ENCODE data around the gene NECAB2. TPM values are rescaled to one million over a fixed set of nuclear protein-coding genes. Genes with fewer than 3 reads are reported as not detected.

Gene NECAB2
- polyA plus RNA-seq, 4 donors = 0.18 to 5.9 TPM; not detected in 2

DNA sequence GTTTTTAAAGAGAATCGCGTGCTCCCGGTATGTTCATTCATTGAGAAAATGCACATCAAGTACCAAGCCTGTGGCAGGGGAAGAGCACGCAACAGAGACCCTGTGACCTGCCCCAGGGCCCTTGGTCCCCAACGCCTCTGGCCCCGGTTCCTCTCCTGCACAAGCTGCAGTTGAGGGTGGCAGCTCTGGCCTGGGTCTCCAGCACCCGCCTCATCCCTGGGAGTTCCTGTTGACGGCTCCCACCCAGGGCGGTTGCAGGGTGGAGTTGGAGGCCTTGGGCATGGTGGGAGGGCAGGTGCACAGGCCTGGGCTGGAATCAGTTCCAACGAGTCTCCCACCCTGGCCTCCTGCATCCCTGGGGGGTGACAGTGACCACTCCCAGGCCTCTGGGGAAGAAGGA, 5.0 kb downstream of the NECAB2 start:
- H3K9me3 ChIP-seq (ENCODE audit: control insufficient read depth in 2 of 2, insufficient read depth in 1 of 2, low read depth in 1 of 2, low read length in 1 of 2) = peaks cover 0 to 5% of the 10 kb centered on the region in 2 donors
- DNase-seq = no peak
- 85 to 91% (median 87%) methylated on average over 9 to 10 of the region's 10 CpGs for WGBS, 3 donors
- no peaks in the 10 kb centered on the region for H3K36me3 ChIP-seq (ENCODE audit: control insufficient read depth in 3 of 3, insufficient read depth in 2 of 3, low read depth in 1 of 3, low read length in 3 of 3)
- H3K27ac ChIP-seq (ENCODE audit: low read depth in 1 of 3, low read length in 2 of 3) = no peak overlapping the region
- H3K27me3 ChIP-seq (ENCODE audit: control insufficient read depth in 3 of 3, insufficient read depth in 3 of 3, low read length in 3 of 3) = peaks cover 0 to 18% (median 4%) of the 10 kb centered on the region in 3 donors
- FAIRE-seq = no peak
- H3K4me3 ChIP-seq (ENCODE audit: low read depth in 1 of 3, low read length in 3 of 3) = no peak overlapping the region
- H3K4me1 ChIP-seq (ENCODE audit: control insufficient read depth in 3 of 3, insufficient read depth in 2 of 3, low read depth in 1 of 3, low read length in 2 of 3) = no peaks in the 10 kb centered on the region

DNA sequence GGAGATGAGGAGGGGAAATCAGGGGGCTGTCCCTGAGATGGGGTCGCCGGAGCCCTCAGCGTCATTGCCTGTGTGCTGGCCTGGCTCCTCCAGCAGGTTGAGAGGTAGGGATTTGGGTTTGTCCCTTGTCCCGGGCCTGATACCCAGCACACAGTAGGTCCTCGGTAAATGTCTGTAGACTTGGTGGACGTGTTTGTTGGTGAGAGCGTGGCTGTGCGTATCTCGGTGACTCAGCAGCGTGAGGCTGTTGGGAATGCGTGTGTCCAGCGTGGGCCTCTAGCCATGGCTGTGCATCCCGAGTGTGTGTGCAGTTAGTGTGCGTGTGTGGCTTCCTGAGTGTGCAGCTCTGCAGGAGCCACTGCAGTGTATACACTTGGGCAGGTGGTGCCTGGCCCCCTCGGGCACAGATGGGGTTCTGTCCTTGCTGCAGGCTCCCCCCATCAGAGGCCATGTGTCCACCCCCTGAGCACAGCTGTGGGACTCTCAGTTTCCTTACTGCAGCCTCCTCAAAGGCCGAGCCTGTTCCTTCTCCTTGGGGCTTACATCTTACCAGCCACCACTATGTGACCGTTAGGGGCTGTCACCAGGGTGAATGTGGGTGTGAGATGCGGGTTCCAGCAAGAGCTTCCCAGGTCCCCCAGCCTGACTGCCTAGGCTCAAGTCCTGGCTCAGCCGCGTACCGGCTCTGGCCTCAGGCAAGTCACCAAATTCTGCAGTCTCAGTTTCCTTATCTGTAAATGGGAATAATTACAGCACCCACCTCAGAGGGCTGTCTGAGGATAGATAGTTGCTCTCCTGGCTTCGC, 5.7 kb downstream of the NECAB2 start:
- Histone ChIP-seq H3K27me3 (ENCODE audit: control insufficient read depth in 3 of 3, insufficient read depth in 3 of 3, low read length in 3 of 3) (peaks cover 0 to 18% (median 4%) of the 10 kb centered on the region in 3 donors), H3K9me3 (ENCODE audit: control insufficient read depth in 2 of 2, insufficient read depth in 1 of 2, low read depth in 1 of 2, low read length in 1 of 2) (peaks cover 0 to 12% of the 10 kb centered on the region in 2 donors), H3K4me1 (ENCODE audit: control insufficient read depth in 3 of 3, insufficient read depth in 2 of 3, low read depth in 1 of 3, low read length in 2 of 3) (no peaks in the 10 kb centered on the region), H3K27ac (ENCODE audit: low read depth in 1 of 3, low read length in 2 of 3) (no peak overlapping the region), H3K36me3 (ENCODE audit: control insufficient read depth in 3 of 3, insufficient read depth in 2 of 3, low read depth in 1 of 3, low read length in 3 of 3) (no peaks in the 10 kb centered on the region), H3K4me3 (ENCODE audit: low read depth in 1 of 3, low read length in 3 of 3) (no peak overlapping the region)
- no peak for DNase-seq
- 83 to 87% (median 87%) methylated on average over 22 of the region's 22 CpGs for WGBS, 3 donors
- no peak for FAIRE-seq

DNA sequence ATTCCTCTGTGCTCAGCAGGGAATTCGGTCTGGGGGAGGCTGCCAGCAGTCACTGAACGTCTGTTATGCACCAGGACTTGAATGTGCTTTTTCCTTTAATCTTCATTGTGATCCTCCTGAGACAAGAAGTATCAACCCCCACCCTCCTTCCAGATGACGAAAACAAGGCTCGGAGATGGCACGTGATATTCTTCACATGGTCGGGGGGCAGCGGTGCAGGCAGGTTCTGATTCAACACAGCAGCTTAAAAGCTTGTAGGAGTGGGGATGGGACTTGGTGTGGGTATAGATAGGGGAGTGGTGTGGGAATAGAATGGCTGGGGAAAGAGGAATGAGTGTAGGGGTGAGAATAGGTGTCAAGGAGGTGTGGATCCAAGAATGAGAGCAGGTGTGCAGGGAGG, 6.4 kb downstream of the NECAB2 start:
- no peak overlapping the region for H3K4me3 ChIP-seq (ENCODE audit: low read depth in 1 of 3, low read length in 3 of 3)
- H3K4me1 ChIP-seq (ENCODE audit: control insufficient read depth in 3 of 3, insufficient read depth in 2 of 3, low read depth in 1 of 3, low read length in 2 of 3) = no peaks in the 10 kb centered on the region
- FAIRE-seq = no peak
- peaks cover 0 to 19% of the 10 kb centered on the region in 2 donors for H3K9me3 ChIP-seq (ENCODE audit: control insufficient read depth in 2 of 2, insufficient read depth in 1 of 2, low read depth in 1 of 2, low read length in 1 of 2)
- no peak for DNase-seq
- H3K27me3 ChIP-seq (ENCODE audit: control insufficient read depth in 3 of 3, insufficient read depth in 3 of 3, low read length in 3 of 3) = peaks cover 0 to 12% (median 4%) of the 10 kb centered on the region in 3 donors
- H3K36me3 ChIP-seq (ENCODE audit: control insufficient read depth in 3 of 3, insufficient read depth in 2 of 3, low read depth in 1 of 3, low read length in 3 of 3) = no peaks in the 10 kb centered on the region
- no peak overlapping the region for H3K27ac ChIP-seq (ENCODE audit: low read depth in 1 of 3, low read length in 2 of 3)
- WGBS, 3 donors = 50 to 79% (median 71%) methylated on average over 7 of the region's 7 CpGs

DNA sequence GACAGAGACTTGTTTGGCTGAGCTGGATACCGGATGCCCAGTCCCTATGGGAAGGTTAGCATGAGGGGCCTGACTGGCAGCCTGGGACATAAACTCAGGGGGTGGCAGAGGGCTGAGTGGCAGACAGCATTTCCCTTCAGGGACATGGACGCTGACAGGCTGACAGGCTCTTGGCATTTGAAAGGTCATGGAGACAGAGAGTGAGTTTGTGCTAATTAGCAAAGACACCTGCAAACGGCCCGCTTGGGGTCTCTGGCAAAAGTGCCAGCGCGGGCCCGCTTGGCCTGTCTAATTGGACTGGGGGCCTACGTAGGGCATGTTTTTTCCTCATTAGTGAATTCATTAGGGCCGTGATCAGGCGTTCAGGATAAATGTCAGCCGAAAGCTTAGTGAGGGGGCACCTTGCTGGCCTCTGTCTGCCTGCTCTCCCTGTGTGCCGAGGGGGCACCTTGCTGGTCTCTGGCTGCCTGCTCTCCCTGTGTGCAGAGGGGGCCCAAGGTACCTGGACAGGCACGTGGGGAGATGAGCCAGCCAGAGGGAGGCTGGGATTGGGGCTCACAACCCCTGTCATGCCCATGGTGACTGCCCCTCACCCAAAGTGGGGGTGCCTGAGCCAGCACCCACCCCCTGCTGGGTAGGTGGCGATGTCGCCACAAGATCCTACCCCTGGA, 7.7 kb downstream of the NECAB2 start:
- no peaks in the 10 kb centered on the region for H3K27me3 ChIP-seq (ENCODE audit: control insufficient read depth in 3 of 3, insufficient read depth in 3 of 3, low read length in 3 of 3)
- DNase-seq = no peak
- no peak overlapping the region for H3K4me3 ChIP-seq (ENCODE audit: low read depth in 1 of 3, low read length in 3 of 3)
- H3K36me3 ChIP-seq (ENCODE audit: control insufficient read depth in 3 of 3, insufficient read depth in 2 of 3, low read depth in 1 of 3, low read length in 3 of 3) = no peaks in the 10 kb centered on the region
- 79 to 81% (median 81%) methylated on average over 15 of the region's 15 CpGs for WGBS, 3 donors
- FAIRE-seq = no peak
- H3K4me1 ChIP-seq (ENCODE audit: control insufficient read depth in 3 of 3, insufficient read depth in 2 of 3, low read depth in 1 of 3, low read length in 2 of 3) = no peaks in the 10 kb centered on the region
- no peak overlapping the region for H3K27ac ChIP-seq (ENCODE audit: low read depth in 1 of 3, low read length in 2 of 3)
- peaks cover 0 to 25% of the 10 kb centered on the region in 2 donors for H3K9me3 ChIP-seq (ENCODE audit: control insufficient read depth in 2 of 2, insufficient read depth in 1 of 2, low read depth in 1 of 2, low read length in 1 of 2)

DNA sequence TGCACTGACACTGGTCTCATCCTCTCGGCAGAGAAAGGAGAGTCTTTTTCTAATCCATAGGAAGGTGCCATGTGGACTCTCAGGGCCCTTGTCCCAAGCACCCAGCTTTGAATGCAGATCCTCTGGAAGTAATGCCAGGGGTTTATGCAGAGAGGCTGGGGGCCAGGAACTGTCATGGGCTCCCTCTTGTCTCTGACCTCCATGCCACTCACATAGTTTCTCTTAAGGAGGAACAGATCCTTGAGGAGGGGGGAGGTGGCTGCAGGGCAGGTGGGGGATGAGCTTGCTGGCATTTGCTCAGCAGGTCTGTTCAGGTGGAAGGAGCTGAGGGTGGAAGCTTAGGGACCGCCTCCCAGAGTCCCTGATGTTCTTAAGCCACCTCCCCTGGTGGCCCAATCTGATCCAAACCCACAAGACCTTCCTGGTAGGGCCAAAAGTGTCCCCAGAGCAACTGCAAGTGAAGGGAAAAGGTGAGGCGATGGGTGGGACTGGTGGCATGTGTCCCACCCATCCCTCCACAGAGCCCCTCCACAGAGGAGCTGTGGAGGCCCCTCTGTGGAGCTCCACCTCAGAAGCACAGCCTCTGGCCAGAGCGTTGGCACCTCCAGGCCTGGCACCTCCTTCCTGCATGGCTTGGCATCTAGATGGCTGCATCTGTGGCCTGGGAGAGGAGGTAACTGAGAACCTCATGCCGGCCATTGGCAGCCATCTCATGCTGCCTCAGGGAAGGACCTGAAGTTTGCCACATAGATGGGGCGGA, 9.2 kb downstream of the NECAB2 start:
- Histone ChIP-seq H3K4me3 (ENCODE audit: low read depth in 1 of 3, low read length in 3 of 3) (no peak overlapping the region), H3K27me3 (ENCODE audit: control insufficient read depth in 3 of 3, insufficient read depth in 3 of 3, low read length in 3 of 3) (no peaks in the 10 kb centered on the region), H3K9me3 (ENCODE audit: control insufficient read depth in 2 of 2, insufficient read depth in 1 of 2, low read depth in 1 of 2, low read length in 1 of 2) (peaks cover 0 to 25% of the 10 kb centered on the region in 2 donors), H3K36me3 (ENCODE audit: control insufficient read depth in 3 of 3, insufficient read depth in 2 of 3, low read depth in 1 of 3, low read length in 3 of 3) (no peaks in the 10 kb centered on the region), H3K27ac (ENCODE audit: low read depth in 1 of 3, low read length in 2 of 3) (no peak overlapping the region), H3K4me1 (ENCODE audit: control insufficient read depth in 3 of 3, insufficient read depth in 2 of 3, low read depth in 1 of 3, low read length in 2 of 3) (no peaks in the 10 kb centered on the region)
- 80 to 91% (median 89%) methylated on average over 6 of the region's 6 CpGs for WGBS, 3 donors
- DNase-seq = no peak
- no peak for FAIRE-seq

DNA sequence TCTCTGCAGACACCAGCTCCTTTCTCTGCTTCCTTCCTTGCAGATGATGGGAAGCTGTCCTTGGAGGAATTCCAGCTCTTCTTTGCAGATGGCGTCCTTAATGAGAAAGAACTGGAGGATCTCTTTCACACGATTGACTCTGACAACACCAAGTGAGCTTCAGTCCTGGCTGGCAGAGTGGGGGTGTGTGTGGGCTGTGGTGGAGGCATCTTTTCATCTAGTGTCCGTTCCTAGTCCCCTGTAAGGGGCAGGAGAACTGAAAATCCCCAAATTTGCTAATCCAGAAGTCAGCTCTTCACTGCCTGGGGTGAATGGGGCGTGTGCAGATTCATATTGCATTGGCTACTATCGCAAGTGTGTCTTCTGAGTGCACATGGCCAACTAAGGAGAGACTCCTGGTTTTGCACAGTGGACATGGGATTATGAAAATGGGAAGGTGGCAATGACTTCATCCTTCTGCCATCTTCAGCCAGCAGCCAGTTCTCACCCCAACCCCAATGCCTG, 10.4 kb downstream of the NECAB2 start:
- no peak for DNase-seq
- Histone ChIP-seq H3K27ac (ENCODE audit: low read depth in 1 of 3, low read length in 2 of 3) (no peak overlapping the region), H3K4me3 (ENCODE audit: low read depth in 1 of 3, low read length in 3 of 3) (no peak overlapping the region), H3K27me3 (ENCODE audit: control insufficient read depth in 3 of 3, insufficient read depth in 3 of 3, low read length in 3 of 3) (no peaks in the 10 kb centered on the region), H3K9me3 (ENCODE audit: control insufficient read depth in 2 of 2, insufficient read depth in 1 of 2, low read depth in 1 of 2, low read length in 1 of 2) (peaks cover 0 to 25% of the 10 kb centered on the region in 2 donors), H3K36me3 (ENCODE audit: control insufficient read depth in 3 of 3, insufficient read depth in 2 of 3, low read depth in 1 of 3, low read length in 3 of 3) (no peaks in the 10 kb centered on the region), H3K4me1 (ENCODE audit: control insufficient read depth in 3 of 3, insufficient read depth in 2 of 3, low read depth in 1 of 3, low read length in 2 of 3) (no peaks in the 10 kb centered on the region)
- no peak for FAIRE-seq
- WGBS, 3 donors = 79 to 83% (median 81%) methylated on average over 5 of the region's 5 CpGs

DNA sequence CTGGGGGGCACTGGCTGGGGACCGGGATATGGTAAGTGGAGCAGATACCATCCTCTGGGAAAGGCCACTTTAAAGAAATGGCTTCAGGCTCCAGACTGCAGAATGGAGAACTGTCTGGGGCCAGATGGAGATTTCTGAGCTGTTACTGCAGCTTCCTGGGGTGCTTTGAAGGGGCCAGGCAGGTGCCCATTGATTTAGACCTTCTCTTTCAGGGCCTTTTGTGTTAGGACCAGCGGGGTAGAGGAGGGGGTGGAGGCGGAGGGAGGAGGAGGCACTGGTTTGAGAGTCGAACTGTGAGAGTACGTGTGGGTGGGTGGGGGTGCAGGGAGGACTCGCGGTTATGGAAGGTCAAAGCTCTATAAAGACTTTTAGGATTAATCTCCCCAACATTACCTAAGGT, 11.4 kb downstream of the NECAB2 start:
- Histone ChIP-seq H3K27ac (ENCODE audit: low read depth in 1 of 3, low read length in 2 of 3) (no peak overlapping the region), H3K27me3 (ENCODE audit: control insufficient read depth in 3 of 3, insufficient read depth in 3 of 3, low read length in 3 of 3) (no peaks in the 10 kb centered on the region), H3K4me3 (ENCODE audit: low read depth in 1 of 3, low read length in 3 of 3) (no peak overlapping the region), H3K4me1 (ENCODE audit: control insufficient read depth in 3 of 3, insufficient read depth in 2 of 3, low read depth in 1 of 3, low read length in 2 of 3) (no peaks in the 10 kb centered on the region), H3K9me3 (ENCODE audit: control insufficient read depth in 2 of 2, insufficient read depth in 1 of 2, low read depth in 1 of 2, low read length in 1 of 2) (peaks cover 0 to 25% of the 10 kb centered on the region in 2 donors), H3K36me3 (ENCODE audit: control insufficient read depth in 3 of 3, insufficient read depth in 2 of 3, low read depth in 1 of 3, low read length in 3 of 3) (no peaks in the 10 kb centered on the region)
- 89 to 98% (median 91%) methylated on average over 7 of the region's 7 CpGs for whole genome bisulfite sequencing, 3 donors
- DNase-seq = no peak
- no peak for FAIRE-seq

DNA sequence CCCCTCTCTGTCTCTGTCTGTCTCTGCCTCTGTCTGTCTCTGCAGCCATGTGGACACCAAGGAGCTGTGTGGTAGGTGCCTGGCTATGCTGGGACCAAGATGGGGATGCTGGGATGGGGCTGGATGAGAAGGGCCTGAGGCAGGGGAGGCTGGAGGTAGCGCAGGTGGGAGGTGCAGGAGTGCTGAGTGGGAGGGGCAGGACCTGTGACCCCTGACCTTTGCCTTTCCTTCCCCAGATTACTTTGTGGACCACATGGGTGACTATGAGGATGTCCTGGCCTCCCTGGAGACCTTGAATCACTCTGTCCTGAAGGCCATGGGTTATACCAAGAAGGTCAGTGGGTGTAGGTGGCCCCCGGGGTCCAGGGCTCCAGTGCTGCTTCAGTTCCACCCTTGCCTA, 12.8 kb downstream of the NECAB2 start:
- Histone ChIP-seq H3K27me3 (ENCODE audit: control insufficient read depth in 3 of 3, insufficient read depth in 3 of 3, low read length in 3 of 3) (no peaks in the 10 kb centered on the region), H3K36me3 (ENCODE audit: control insufficient read depth in 3 of 3, insufficient read depth in 2 of 3, low read depth in 1 of 3, low read length in 3 of 3) (no peaks in the 10 kb centered on the region), H3K27ac (ENCODE audit: low read depth in 1 of 3, low read length in 2 of 3) (no peak overlapping the region), H3K9me3 (ENCODE audit: control insufficient read depth in 2 of 2, insufficient read depth in 1 of 2, low read depth in 1 of 2, low read length in 1 of 2) (peaks cover 0 to 25% of the 10 kb centered on the region in 2 donors), H3K4me3 (ENCODE audit: low read depth in 1 of 3, low read length in 3 of 3) (no peak overlapping the region), H3K4me1 (ENCODE audit: control insufficient read depth in 3 of 3, insufficient read depth in 2 of 3, low read depth in 1 of 3, low read length in 2 of 3) (no peaks in the 10 kb centered on the region)
- WGBS, 3 donors = 87 to 96% (median 94%) methylated on average over 2 of the region's 2 CpGs
- DNase-seq (no peak), FAIRE-seq (no peak)
